Glutamatergic neuron (in vitro differentiated cells): ENCODE measurements around the gene KCNQ1. TPM values are rescaled to one million over a fixed set of nuclear protein-coding genes. Genes with fewer than 3 reads are reported as not detected.

Experiments used
- DNase-seq: peaks from one replicate; pipeline ENCODE4 v3.0.0; 2022
- H3K27ac Mint-ChIP-seq: one replicate; pipeline ENCODE4 v1.8.0; 2020; ENCODE audit warnings: mild to moderate bottlenecking, mixed read lengths, inconsistent platforms; ENCODE audit not compliant: unreplicated experiment
- H3K27me3 Mint-ChIP-seq: one replicate; pipeline ENCODE4 v1.8.0; 2020; ENCODE audit warnings: mild to moderate bottlenecking, moderate library complexity, mixed read lengths, inconsistent platforms; ENCODE audit not compliant: unreplicated experiment
- H3K36me3 Mint-ChIP-seq: one replicate; pipeline ENCODE4 v1.8.0; 2020; ENCODE audit warnings: mild to moderate bottlenecking, mixed read lengths, inconsistent platforms; ENCODE audit not compliant: unreplicated experiment
- H3K4me1 Mint-ChIP-seq: one replicate; pipeline ENCODE4 v1.8.0; 2020; ENCODE audit warnings: mild to moderate bottlenecking, low read depth, mixed read lengths, inconsistent platforms; ENCODE audit not compliant: unreplicated experiment
- H3K4me3 Mint-ChIP-seq: one replicate; pipeline ENCODE4 v1.8.0; 2020; ENCODE audit warnings: mild to moderate bottlenecking, mixed read lengths, inconsistent platforms; ENCODE audit not compliant: unreplicated experiment
- H3K9me3 Mint-ChIP-seq: one replicate; pipeline ENCODE4 v1.8.0; 2020; ENCODE audit warnings: mild to moderate bottlenecking, moderate library complexity, mixed read lengths, inconsistent platforms; ENCODE audit not compliant: unreplicated experiment
- total RNA-seq: library from RNA; stranded (reverse); fragmentation: NEBNext Ultra II Directional; extraction: Animal tissue kit (Norgen Biotek cat#: 25700); gene quantifications from one replicate; pipeline ENCODE4 v1.2.1, GENCODE V29; 2021; ENCODE audit not compliant: unreplicated experiment
- TF ChIP-seq, protein P1 (sequence below): fragments of 200-600 bp; sonication (generic); IDR thresholded peaks from one replicate; pipeline ENCODE4 v1.5.0; 2021; ENCODE audit not compliant: partially characterized antibody, unreplicated experiment

Gene KCNQ1
- total RNA-seq, 1 donor from 2014 or later = 0.44 TPM

DNA sequence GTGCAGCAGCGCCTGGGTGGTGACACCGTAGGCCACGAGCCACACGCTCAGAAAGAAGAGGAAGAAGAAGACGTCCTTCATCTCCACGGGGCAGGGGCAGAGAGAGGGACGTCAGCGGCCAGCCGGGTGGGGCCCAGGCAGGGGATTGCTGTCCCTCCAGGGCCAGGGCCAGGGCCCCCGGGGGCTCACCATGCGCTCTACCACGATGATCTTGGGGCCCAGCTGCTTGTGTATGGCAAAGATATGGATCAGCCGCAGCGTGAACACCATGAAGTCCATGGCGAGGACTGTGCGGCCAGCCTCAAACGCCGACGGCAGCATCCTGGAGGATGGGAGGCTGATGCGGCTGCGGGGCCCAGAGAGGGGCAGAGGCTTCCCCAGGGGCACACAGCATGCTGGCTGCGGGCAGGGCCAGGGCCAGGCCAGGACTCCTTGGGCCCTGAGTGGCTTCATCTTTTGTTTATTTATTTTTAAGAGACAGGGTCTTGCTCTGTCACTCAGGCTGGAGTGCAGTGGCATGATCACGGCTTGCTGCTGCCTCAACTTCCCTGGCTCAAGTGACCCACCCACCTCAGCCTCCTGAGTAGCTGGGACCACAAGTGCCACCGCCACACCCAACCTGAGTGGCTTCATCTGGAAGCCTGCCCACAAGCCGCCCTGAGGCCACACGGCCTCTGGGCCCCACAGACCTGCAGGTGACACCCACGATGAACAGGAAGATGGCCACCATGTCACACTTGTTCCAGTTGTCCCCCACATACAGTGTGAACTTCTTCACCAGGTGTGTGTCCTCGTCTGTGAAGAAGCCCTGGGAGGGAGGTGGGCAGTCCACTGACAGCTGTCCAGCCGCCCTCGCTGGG lies 33.1 kb upstream of the KCNQ1 start:
- Mint-ChIP-seq H3K4me3 (no peak overlapping the region), H3K27me3 (peaks cover 3% of the 10 kb centered on the region), H3K27ac (no peak overlapping the region), H3K36me3 (no peaks in the 10 kb centered on the region), H3K4me1 (no peaks in the 10 kb centered on the region), H3K9me3 (peaks cover 1% of the 10 kb centered on the region)
- TF ChIP-seq, protein P1, sequence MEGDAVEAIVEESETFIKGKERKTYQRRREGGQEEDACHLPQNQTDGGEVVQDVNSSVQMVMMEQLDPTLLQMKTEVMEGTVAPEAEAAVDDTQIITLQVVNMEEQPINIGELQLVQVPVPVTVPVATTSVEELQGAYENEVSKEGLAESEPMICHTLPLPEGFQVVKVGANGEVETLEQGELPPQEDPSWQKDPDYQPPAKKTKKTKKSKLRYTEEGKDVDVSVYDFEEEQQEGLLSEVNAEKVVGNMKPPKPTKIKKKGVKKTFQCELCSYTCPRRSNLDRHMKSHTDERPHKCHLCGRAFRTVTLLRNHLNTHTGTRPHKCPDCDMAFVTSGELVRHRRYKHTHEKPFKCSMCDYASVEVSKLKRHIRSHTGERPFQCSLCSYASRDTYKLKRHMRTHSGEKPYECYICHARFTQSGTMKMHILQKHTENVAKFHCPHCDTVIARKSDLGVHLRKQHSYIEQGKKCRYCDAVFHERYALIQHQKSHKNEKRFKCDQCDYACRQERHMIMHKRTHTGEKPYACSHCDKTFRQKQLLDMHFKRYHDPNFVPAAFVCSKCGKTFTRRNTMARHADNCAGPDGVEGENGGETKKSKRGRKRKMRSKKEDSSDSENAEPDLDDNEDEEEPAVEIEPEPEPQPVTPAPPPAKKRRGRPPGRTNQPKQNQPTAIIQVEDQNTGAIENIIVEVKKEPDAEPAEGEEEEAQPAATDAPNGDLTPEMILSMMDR = no peak
- no peak for DNase-seq

DNA sequence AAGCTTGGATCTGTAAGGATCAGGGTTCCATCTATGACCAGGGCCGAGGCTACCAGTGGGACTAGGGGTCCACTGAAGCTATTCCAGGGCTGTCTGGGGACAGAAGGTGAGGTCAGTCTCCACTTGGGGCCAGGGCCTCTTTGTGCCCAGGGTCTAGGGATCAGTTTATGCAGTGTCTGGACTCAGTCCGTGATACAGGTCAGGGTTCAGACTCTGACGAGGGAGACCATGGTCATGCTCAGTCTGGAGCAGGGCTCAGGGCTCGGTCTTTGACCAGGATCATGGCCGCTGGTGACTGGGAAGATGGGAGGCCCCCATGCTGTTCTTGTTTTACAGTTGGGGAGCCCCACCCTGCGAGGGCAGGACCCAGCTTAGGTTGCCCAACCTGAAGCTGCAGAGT lies 32.5 kb upstream of the KCNQ1 start:
- H3K4me3 Mint-ChIP-seq = no peak overlapping the region
- H3K27ac Mint-ChIP-seq = no peak overlapping the region
- no peaks in the 10 kb centered on the region for H3K36me3 Mint-ChIP-seq
- no peak for DNase-seq
- H3K9me3 Mint-ChIP-seq = peaks cover 2% of the 10 kb centered on the region
- no peaks in the 10 kb centered on the region for H3K4me1 Mint-ChIP-seq
- TF ChIP-seq, protein P1 = no peak
- H3K27me3 Mint-ChIP-seq = peaks cover 4% of the 10 kb centered on the region

DNA sequence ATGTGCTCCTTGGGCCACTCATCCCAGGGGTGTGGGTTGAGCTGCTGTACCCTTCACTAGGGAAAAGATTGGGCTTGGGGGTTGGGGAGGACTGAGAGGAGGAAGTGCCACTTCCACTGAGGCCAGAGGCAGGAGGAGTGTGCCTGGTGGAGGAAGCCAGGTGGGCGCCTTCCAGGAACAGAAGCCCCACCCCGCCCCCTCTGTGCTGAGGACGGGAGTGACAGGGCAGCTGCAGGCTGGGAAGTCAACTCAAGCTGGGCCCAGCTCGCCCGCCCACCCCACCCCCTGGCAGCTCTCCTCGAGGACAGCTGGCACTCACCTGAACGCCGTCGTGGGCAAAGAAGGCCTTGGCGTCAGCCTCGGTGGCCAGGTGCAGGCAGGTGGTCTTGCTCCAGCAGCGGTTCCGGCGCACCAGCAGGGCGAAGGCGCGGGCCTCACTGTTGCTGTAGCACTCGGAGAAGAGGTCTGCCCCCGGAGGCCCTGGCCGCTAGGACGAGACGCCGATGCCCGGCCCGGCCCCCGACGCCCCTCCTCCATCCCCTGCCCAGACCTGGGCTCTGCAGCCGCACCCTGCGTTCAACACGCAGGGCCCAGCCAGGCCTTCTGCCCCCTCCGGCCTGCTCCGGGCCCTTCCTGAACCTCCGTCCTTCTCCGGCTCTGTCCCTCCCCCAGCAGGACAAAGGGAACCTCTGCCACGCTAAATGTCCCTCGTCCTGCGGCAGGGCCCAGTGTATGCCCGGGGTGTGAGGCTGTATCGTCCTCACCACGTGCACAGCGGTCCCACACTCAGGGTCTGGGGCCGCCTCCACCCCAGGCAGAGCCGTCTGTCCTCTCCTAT lies 30.8 kb upstream of the KCNQ1 start:
- no peak for DNase-seq
- Mint-ChIP-seq H3K27me3 (peaks cover 4% of the 10 kb centered on the region), H3K36me3 (no peaks in the 10 kb centered on the region), H3K9me3 (peaks cover 3% of the 10 kb centered on the region), H3K27ac (no peak overlapping the region), H3K4me1 (no peaks in the 10 kb centered on the region), H3K4me3 (no peak overlapping the region)
- TF ChIP-seq, protein P1 = no peak

DNA sequence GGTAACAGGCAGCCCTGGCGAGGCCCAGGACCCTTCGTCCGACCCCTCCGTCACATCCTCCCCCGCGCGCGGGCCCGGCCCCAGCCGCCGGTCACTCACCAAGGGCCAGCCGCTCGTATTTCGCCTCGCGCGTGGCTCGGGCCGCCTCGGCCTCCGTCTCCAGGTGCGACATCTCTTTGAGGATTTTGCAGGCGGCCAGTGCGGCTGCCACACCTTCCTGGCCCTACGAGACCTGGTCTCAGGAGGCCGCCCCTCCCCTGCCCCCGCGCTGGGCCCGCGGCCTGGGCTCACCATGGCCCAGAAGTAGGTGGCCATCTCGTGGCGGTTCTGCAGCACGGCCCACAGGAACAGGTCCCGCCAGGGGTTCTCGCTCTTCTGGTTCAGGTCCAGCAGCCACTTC lies 30.2 kb upstream of the KCNQ1 start:
- no peak for DNase-seq
- Mint-ChIP-seq H3K36me3 (no peaks in the 10 kb centered on the region), H3K27me3 (peaks cover 4% of the 10 kb centered on the region), H3K4me1 (no peaks in the 10 kb centered on the region), H3K9me3 (peaks cover 3% of the 10 kb centered on the region), H3K4me3 (no peak overlapping the region), H3K27ac (no peak overlapping the region)
- TF ChIP-seq, protein P1 = no peak
